Muscle of leg (tissue), 11 donors: Measurements from ENCODE around the gene ZNF283. TPM values are rescaled to one million over a fixed set of nuclear protein-coding genes. Genes with fewer than 3 reads are reported as not detected.
"Not testable (repeated sequence)": the region's sequence is repeated elsewhere in the genome, so short reads cannot be mapped to it uniquely, and the experiment has no call there.

ENCODE experiments used
- DNase-seq: peaks from one replicate; pipeline ENCODE4 v3.0.0; 2013
- H3K27ac ChIP-seq: one replicate; pipeline ENCODE4 v1.5.1; 2013; ENCODE audit warnings: mild to moderate bottlenecking, low read length, control low read depth
- H3K27me3 ChIP-seq: one replicate; pipeline ENCODE4 v1.6.1; 2013; ENCODE audit warnings: low read length; ENCODE audit not compliant: control insufficient read depth, insufficient read depth
- H3K36me3 ChIP-seq: one replicate; pipeline ENCODE4 v1.6.1; 2013; ENCODE audit warnings: low read length; ENCODE audit not compliant: control insufficient read depth, insufficient read depth
- H3K4me1 ChIP-seq: one replicate; pipeline ENCODE4 v1.6.1; 2013; ENCODE audit warnings: low read length; ENCODE audit not compliant: control insufficient read depth, insufficient read depth
- H3K4me3 ChIP-seq: one replicate; pipeline ENCODE4 v1.5.1; 2013; ENCODE audit warnings: low read length, control low read depth
- H3K9me3 ChIP-seq: replicated peaks from 2 replicates; pipeline ENCODE4 v1.6.1; 2013; ENCODE audit warnings: low read depth, low read length; ENCODE audit not compliant: control insufficient read depth
- WGBS: methylation state at CpG from one replicate; pipeline ENCODE4 v1.1.5; 2013; ENCODE audit warnings: missing lambda C conversion rate; ENCODE audit not compliant: insufficient coverage; 5-methylcytosine and 5-hydroxymethylcytosine counted together
- polyA plus RNA-seq, 8 donors: library from polyadenylated mRNA; unstranded; fragments of 120-200 nt; gene quantifications; one replicate each; pipeline versions ENCODE4 v1.2.1 to v1.2.3, GENCODE V29; 2013; ENCODE audit warnings: inconsistent platforms in 1 of 8, low replicate concordance in 1 of 8; ENCODE audit not compliant: insufficient read length in 8 of 8, insufficient read depth in 1 of 8
- total RNA-seq: library from RNA; stranded (reverse); fragments of 120-200 nt; gene quantifications from one replicate; pipeline ENCODE4 v1.2.4, GENCODE V29; 2013

The ZNF283 gene
- total and polyA plus RNA-seq, 9 donors = 5.9 to 16.8 (median 9.0) TPM

- Histone ChIP-seq H3K4me1 (no peaks in the 10 kb centered on the region), H3K36me3 (peaks cover 23% of the 10 kb centered on the region), H3K9me3 (peaks cover 63% of the 10 kb centered on the region), H3K27ac (no peak overlapping the region), H3K4me3 (no peak overlapping the region), H3K27me3 (no peaks in the 10 kb centered on the region)
- DNase-seq = no peak
- no CpG with 5 or more reads among the region's 4 CpGs for WGBS
Observed at GRCh38 chr19:43847884-43848283, 20.8 kb downstream of the ZNF283 start.

GRCh38 chr19:43848821-43849220 is 21.7 kb downstream of the ZNF283 start:
- no peaks in the 10 kb centered on the region for H3K27me3 ChIP-seq
- H3K4me3 ChIP-seq = no peak overlapping the region
- peaks cover 65% of the 10 kb centered on the region for H3K9me3 ChIP-seq
- peaks cover 21% of the 10 kb centered on the region for H3K36me3 ChIP-seq
- H3K27ac ChIP-seq = no peak overlapping the region
- DNase-seq = no peak
- H3K4me1 ChIP-seq = no peaks in the 10 kb centered on the region

- peaks cover 58% of the 10 kb centered on the region for H3K9me3 ChIP-seq
- no peak for DNase-seq
- no peaks in the 10 kb centered on the region for H3K27me3 ChIP-seq
- no peaks in the 10 kb centered on the region for H3K4me1 ChIP-seq
- WGBS = no CpG with 5 or more reads among the region's 2 CpGs
- H3K4me3 ChIP-seq = no peak overlapping the region
- no peak overlapping the region for H3K27ac ChIP-seq
- H3K36me3 ChIP-seq = no peaks in the 10 kb centered on the region
Observed at GRCh38 chr19:43858174-43858573, 31.1 kb downstream of the ZNF283 start.

- WGBS = 97% methylated on average over 18 of the region's 28 CpGs
- H3K27me3 ChIP-seq, H3K27ac ChIP-seq, H3K4me3 ChIP-seq, H3K4me1 ChIP-seq, H3K36me3 ChIP-seq, DNase-seq: not testable (repeated sequence)
- peaks cover 35% of the 10 kb centered on the region for H3K9me3 ChIP-seq
Observed at GRCh38 chr19:43866923-43867322, 39.8 kb downstream of the ZNF283 start.

GRCh38 chr19:43872547-43873336 is 45.6 kb downstream of the ZNF283 start:
- Histone ChIP-seq H3K36me3 (no peaks in the 10 kb centered on the region), H3K27me3 (no peaks in the 10 kb centered on the region), H3K4me1 (no peaks in the 10 kb centered on the region), H3K27ac (no peak overlapping the region), H3K4me3 (no peak overlapping the region), H3K9me3 (peaks cover 34% of the 10 kb centered on the region)
- no CpG with 5 or more reads among the region's 5 CpGs for WGBS
- DNase-seq = no peak

GRCh38 chr19:43880483-43880882 is 53.4 kb downstream of the ZNF283 start:
- H3K4me1 ChIP-seq = no peaks in the 10 kb centered on the region
- H3K27me3 ChIP-seq = no peaks in the 10 kb centered on the region
- peaks cover 30% of the 10 kb centered on the region for H3K9me3 ChIP-seq
- DNase-seq = no peak
- no peaks in the 10 kb centered on the region for H3K36me3 ChIP-seq
- no peak overlapping the region for H3K4me3 ChIP-seq
- no peak overlapping the region for H3K27ac ChIP-seq
- no CpG with 5 or more reads among the region's 5 CpGs for WGBS

GRCh38 chr19:43883864-43884263 is 56.7 kb downstream of the ZNF283 start, which contains the start of gene ZNF404:
Gene ZNF404, minus strand, starts transcription at chr19:43883964.
- Histone ChIP-seq H3K36me3 (no peaks in the 10 kb centered on the region), H3K4me3 (no peak within 1 kb of the TSS), H3K27me3 (no peaks in the 10 kb centered on the region), H3K9me3 (peaks cover 26% of the 10 kb centered on the region), H3K27ac (no peak within 1 kb of the TSS), H3K4me1 (no peaks in the 10 kb centered on the region)
- WGBS = no CpG with 5 or more reads among the region's 2 CpGs
- DNase-seq = no peak

GRCh38 chr19:43895727-43896308 is 68.7 kb downstream of the ZNF283 start:
- no peaks in the 10 kb centered on the region for H3K4me1 ChIP-seq
- DNase-seq = no peak
- H3K9me3 ChIP-seq = peaks cover 20% of the 10 kb centered on the region
- no peak overlapping the region for H3K27ac ChIP-seq
- H3K36me3 ChIP-seq = no peaks in the 10 kb centered on the region
- H3K4me3 ChIP-seq = no peak overlapping the region
- H3K27me3 ChIP-seq = no peaks in the 10 kb centered on the region
- no CpG with 5 or more reads among the region's 2 CpGs for WGBS

Other genes with a start within 250 kb of the ZNF283 start
- 11.4 TPM for gene IRGQ, start 231.2 kb upstream of the ZNF283 start, total RNA-seq
- 10 to 100 TPM in 7 of 8 donors, 1 to 10 TPM in 1; 9.7 to 15.1 (median 12.5) TPM for gene IRGQ, start 231.2 kb upstream of the ZNF283 start, polyA plus RNA-seq
- 7.8 TPM for gene ZNF576, start 230.7 kb upstream of the ZNF283 start, total RNA-seq
- 10 to 100 TPM in 5 of 8 donors, 1 to 10 TPM in 3; 8.3 to 12.1 (median 10.5) TPM for gene ZNF576, start 230.7 kb upstream of the ZNF283 start, polyA plus RNA-seq
- gene SRRM5, start 215.2 kb upstream of the ZNF283 start, total RNA-seq = 0.18 TPM
- under 1 TPM; 0.17 to 0.57 (median 0.41) TPM for gene SRRM5, start 215.2 kb upstream of the ZNF283 start, polyA plus RNA-seq
- gene ZNF428, start 207.7 kb upstream of the ZNF283 start, total RNA-seq = 55.9 TPM
- gene ZNF428, start 207.7 kb upstream of the ZNF283 start, polyA plus RNA-seq = 10 to 100 TPM; 63.2 to 80.5 (median 71.9) TPM
- gene CADM4, start 187.5 kb upstream of the ZNF283 start, total RNA-seq = 7.8 TPM
- gene CADM4, start 187.5 kb upstream of the ZNF283 start, polyA plus RNA-seq = 10 to 100 TPM in 5 of 8 donors, 1 to 10 TPM in 3; 6.7 to 27.1 (median 13.2) TPM
- gene PLAUR, start 157.2 kb upstream of the ZNF283 start, total RNA-seq = 4.9 TPM
- gene PLAUR, start 157.2 kb upstream of the ZNF283 start, polyA plus RNA-seq = 1 to 10 TPM; 5.1 to 8.9 (median 7.4) TPM
- not detected for gene IRGC, start 111.2 kb upstream of the ZNF283 start, total RNA-seq
- under 1 TPM in 2 of 8 donors, not detected in 6; 0.07 to 0.09 TPM for gene IRGC, start 111.2 kb upstream of the ZNF283 start, polyA plus RNA-seq
- 20.6 TPM for gene SMG9, start 72.4 kb upstream of the ZNF283 start, total RNA-seq
- gene SMG9, start 72.4 kb upstream of the ZNF283 start, polyA plus RNA-seq = 10 to 100 TPM; 30.1 to 47.6 (median 37.1) TPM
- 0.40 TPM for gene KCNN4, start 46.3 kb upstream of the ZNF283 start, total RNA-seq
- gene KCNN4, start 46.3 kb upstream of the ZNF283 start, polyA plus RNA-seq = 1 to 10 TPM in 2 of 8 donors, under 1 TPM in 6; 0.23 to 1.2 (median 0.73) TPM
- gene LYPD5, start 24.9 kb upstream of the ZNF283 start, total RNA-seq = 0.22 TPM
- gene LYPD5, start 24.9 kb upstream of the ZNF283 start, polyA plus RNA-seq = under 1 TPM; 0.22 to 0.83 (median 0.38) TPM
- 5.0 TPM for gene ZNF404, start 56.6 kb downstream of the ZNF283 start, total RNA-seq
- 1 to 10 TPM; 5.5 to 9.4 (median 6.5) TPM for gene ZNF404, start 56.6 kb downstream of the ZNF283 start, polyA plus RNA-seq
- gene ZNF45, start 108.0 kb downstream of the ZNF283 start, total RNA-seq = 18.1 TPM
- gene ZNF45, start 108.0 kb downstream of the ZNF283 start, polyA plus RNA-seq = 10 to 100 TPM; 10.5 to 18.1 (median 12.9) TPM
- gene ZNF221, start 123.9 kb downstream of the ZNF283 start, total RNA-seq = 7.6 TPM
- 1 to 10 TPM in 7 of 8 donors, under 1 TPM in 1; 0.93 to 3.2 (median 2.8) TPM for gene ZNF221, start 123.9 kb downstream of the ZNF283 start, polyA plus RNA-seq
- gene ZNF155, start 156.9 kb downstream of the ZNF283 start, total RNA-seq = 9.3 TPM
- gene ZNF155, start 156.9 kb downstream of the ZNF283 start, polyA plus RNA-seq = 1 to 10 TPM; 5.7 to 8.5 (median 6.8) TPM
- 3.8 TPM for gene ZNF230, start 175.6 kb downstream of the ZNF283 start, total RNA-seq
- gene ZNF230, start 175.6 kb downstream of the ZNF283 start, polyA plus RNA-seq = 1 to 10 TPM; 2.3 to 3.3 (median 2.6) TPM
- 5.8 TPM for gene ZNF222, start 198.1 kb downstream of the ZNF283 start, total RNA-seq
- gene ZNF222, start 198.1 kb downstream of the ZNF283 start, polyA plus RNA-seq = 1 to 10 TPM; 3.6 to 5.5 (median 4.3) TPM
- gene ZNF223, start 224.7 kb downstream of the ZNF283 start, total RNA-seq = 7.4 TPM
- gene ZNF223, start 224.7 kb downstream of the ZNF283 start, polyA plus RNA-seq = 1 to 10 TPM; 3.6 to 5.1 (median 4.4) TPM
- gene ZNF284, start 244.8 kb downstream of the ZNF283 start, total RNA-seq = 3.4 TPM
- 1 to 10 TPM; 1.9 to 3.2 (median 2.6) TPM for gene ZNF284, start 244.8 kb downstream of the ZNF283 start, polyA plus RNA-seq